Activated T-cell treated with anti-CD3 and anti-CD28 coated beads, Interleukin-2, amount 50 U/mL, for 48 hours (primary cell): ENCODE results near the gene CYP26B1.

Experiments used
- DNase-seq, 2 experiments: peaks; one replicate each; pipeline ENCODE4 v3.0.0-alpha.2; 2020

CYP26B1 gene, protein sequence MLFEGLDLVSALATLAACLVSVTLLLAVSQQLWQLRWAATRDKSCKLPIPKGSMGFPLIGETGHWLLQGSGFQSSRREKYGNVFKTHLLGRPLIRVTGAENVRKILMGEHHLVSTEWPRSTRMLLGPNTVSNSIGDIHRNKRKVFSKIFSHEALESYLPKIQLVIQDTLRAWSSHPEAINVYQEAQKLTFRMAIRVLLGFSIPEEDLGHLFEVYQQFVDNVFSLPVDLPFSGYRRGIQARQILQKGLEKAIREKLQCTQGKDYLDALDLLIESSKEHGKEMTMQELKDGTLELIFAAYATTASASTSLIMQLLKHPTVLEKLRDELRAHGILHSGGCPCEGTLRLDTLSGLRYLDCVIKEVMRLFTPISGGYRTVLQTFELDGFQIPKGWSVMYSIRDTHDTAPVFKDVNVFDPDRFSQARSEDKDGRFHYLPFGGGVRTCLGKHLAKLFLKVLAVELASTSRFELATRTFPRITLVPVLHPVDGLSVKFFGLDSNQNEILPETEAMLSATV

DNA sequence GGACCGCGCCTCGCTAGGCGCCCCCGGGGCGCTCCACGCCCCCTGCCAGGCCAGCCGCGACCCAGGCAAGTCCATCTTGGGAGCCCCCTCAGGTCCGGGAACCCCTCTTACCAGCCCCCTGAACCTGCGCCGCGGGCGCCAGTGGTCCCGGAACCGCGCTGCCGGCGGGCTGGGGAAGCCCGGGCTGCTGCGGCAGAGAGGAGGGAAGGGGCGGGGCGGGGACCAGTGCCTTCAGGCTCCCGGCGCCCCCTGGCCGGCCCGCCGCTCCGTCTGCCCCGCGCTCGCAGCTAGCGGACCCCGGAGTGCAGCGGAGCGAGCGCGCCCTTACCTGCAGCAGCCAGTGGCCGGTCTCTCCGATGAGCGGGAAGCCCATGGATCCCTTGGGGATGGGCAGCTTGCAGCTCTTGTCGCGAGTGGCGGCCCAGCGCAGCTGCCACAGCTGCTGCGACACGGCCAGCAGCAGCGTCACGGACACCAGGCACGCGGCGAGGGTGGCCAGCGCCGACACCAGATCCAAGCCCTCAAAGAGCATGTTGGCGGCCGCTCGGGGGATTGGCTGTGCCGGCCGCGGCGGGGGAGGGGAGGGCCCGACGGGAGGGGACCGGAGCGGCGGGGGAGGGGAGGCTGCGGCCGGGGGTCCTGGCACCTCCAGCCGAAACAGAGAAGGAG lies at the start of gene CYP26B1:
TSS of gene CYP26B1 (minus strand) at position 560 of the 669 bp plus-strand sequence. CDS start at position 532, 28 bp downstream.
- DNase-seq = peak; percentile 21 to 34

DNA sequence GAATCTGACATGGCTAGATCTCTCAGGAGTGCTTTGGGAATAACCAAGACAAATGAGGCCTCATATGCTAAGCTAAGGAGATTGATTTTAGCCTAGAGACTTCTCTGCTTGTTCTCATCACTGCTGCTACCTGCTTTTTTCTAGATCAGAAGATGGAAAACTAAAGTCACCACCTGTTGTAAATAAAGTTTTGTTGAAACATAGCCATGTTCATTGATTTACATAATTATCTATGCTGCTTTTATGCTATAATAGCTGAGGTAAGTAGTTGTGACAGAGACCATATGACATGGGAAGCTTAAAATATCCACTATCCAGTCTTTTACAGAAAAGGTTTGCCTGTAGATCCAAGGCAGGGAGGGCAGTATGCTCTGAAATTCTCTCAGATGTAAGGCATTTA lies 46.1 kb upstream of the CYP26B1 start:
- no peak for DNase-seq

DNA sequence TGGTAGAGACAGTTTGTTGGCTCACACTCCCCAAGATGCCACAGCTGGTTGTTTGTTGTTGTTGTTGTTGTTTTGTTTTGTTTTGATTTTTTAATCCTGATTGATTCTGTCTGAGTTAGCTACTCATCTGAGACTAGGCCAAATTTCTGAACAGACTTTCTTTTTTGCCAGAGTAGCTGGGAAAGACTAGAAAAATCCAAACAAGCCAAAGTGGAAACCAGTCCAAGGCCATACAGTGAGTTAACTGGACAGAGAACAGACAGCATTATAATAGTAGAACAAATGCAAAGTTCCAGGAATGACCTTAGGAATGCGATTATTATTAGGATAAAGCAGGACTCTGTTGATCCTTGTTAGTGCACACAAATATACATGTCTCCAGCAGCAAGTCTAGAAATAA lies 43.8 kb upstream of the CYP26B1 start:
- no peak for DNase-seq

DNA sequence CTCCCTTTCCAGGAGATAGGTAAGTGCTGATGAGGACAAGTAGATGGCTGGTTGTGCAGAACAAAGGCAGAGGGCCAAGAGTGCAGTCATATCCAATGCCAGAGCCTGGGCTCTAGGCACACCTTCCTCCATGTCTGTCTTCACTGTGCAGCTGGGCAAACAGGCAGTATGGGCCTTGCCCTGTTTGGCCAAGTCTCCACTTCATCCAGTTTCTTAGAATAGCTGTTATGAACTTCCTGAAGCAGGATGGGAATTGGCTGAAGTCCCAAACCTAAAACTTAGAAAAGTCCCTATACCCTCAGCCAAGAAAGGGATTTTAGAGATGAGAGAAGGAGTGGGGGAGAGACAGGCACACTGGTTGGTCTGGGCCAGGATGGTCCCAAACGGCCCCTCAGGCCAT lies 37.5 kb upstream of the CYP26B1 start:
- DNase-seq = no peak

DNA sequence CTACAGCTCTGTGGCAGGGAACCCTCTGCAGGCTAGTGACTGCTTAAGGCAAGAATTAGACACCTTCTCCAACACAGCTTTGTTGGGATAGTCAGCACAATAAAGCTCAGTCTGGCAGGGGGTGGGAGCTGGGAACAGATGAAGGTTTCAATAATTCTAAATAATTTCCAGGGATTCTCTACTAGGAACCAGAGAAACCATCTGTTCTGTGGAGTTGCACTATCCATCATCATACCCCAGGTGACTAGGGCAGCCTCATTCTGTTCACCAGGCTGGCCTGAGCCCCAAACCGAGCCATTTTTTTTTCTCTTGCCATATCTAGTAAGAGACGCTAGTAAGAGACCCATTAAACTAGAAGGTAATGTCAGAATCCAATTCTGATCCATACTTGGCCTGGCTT lies 35.8 kb upstream of the CYP26B1 start:
- no peak for DNase-seq

DNA sequence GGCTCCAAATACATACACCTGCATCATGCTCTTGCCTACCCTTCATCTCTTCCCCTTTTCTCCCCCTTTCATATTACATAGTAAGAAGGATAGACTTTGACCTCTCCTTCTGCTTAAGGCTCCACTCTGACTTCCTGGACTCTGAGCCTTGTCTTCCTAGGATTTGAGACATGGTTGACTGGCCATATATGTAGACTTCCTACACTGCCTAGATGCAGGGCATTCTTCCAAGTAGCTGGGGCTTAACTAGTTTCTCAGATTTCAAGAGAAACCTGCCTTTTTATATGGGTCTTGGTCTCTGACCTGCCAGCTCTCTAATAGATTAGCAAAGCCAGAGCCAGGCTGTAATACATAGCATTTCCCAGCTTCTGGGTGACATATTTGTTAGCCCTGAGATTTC lies 35.4 kb upstream of the CYP26B1 start:
- no peak for DNase-seq

DNA sequence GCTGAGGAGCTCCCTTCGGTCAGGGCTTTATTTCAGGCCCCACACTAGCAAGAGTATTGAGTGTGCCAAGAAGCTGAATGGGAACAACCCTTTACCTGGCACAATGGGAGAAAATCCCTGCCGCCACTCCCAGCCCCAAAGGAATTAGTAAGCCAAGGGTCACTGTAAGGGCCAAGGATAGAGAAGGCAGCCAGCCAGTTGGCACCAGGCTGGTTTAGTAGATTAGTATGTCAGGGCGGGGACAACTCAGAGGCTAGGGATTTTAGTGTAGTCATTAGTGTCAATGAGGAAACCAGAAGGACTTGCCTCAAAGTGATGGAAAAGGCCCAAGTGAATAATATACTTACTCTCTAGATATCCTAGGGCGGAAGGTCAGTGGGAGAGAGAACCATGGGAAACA lies 34.9 kb upstream of the CYP26B1 start:
- no peak for DNase-seq

DNA sequence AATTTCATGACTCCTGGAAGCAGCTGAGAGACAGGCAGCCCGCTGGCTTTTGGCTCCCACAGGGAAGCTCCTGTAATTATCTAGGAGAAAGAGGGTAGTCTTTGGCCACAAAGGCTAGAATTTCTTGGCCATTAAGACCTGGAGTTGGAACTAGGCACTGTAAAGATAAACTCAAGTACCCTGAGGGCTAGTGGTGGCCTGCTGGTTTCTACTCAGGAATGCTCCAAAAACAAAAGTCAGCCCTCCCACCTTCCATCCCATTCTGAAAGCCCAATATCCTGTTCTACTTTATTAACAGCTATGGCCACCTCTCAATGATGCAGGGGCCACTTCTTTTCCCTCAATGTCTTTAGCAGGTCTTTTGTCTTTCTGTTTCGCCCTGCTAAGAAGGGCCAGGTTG lies 34.0 kb upstream of the CYP26B1 start:
- DNase-seq = no peak

DNA sequence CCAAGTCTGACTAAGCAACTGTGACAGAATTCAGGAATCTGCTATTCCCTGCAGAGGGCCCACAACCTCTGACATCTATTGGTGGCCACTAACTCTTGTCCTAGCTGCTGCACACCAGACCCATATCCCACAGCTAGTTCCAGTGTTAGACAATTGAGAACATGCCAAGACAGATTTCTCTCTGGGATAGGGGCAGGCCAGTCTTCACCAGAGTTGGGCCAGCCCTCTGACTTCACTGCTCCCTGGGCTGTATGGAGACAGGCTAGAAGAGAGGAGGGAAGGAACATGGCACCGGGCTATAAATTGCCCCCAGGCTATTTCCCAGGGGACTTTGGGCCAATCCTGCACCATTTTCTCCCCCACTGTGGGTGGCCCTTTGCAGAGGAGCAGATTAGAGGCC lies 32.7 kb upstream of the CYP26B1 start:
- no peak for DNase-seq

DNA sequence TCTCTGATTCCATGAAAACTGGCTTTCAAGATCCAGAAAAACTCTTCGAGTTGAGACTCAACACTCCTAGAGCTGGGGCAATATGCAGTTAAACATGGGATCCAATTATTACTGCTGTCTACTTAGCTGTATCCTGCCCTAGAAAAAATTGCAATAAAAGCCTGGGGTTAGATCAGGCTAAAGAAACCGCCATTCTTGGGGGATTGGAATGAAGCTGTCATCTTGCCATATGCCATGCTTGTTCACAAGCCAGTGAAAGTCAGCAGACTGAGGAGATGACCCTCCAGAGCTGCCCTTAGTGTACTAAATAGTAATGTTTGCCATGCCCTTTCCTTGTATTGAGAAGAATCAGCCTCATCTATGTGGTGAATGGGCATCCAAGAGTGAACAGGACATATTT lies 30.9 kb upstream of the CYP26B1 start:
- DNase-seq = no peak

DNA sequence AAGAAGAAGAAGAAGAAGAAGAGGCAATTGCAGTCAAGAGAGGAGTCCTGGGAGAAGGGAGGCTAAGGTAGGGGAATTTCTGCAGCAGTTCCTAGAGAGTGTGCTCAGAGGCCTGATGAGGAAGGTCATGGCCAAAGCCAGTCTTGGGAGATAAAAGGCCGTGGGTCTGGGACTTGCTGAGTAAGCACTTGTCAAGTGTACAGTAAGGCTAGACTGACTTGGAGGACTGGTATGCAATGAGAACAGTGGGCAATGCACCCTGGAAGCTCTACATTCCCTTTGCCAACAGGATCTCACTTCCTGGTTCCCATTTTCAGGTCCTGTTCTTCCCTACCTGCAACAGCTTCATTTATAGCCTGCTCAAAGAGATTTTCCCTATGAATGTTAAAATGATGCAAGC lies 28.6 kb upstream of the CYP26B1 start:
- no peak for DNase-seq

DNA sequence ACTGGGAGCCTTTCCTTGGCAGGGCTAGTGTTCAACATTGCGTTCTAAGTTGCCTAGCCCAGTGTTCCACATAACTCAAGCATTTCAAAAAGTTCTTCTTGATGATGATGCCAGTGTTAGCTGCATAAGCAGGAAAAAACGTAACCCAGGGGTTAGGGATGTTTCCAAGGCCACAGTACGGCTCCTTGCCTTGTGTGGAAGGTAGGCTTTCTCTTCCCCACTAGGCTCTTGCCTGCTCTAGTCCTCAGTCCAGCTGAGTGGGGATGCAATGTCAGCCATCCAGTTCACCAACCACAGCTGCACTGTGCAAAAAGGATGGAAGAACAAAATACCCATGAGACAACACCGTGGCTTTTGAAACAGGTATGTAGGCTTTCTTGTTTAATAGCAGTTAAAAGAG lies 28.0 kb upstream of the CYP26B1 start:
- DNase-seq = no peak

DNA sequence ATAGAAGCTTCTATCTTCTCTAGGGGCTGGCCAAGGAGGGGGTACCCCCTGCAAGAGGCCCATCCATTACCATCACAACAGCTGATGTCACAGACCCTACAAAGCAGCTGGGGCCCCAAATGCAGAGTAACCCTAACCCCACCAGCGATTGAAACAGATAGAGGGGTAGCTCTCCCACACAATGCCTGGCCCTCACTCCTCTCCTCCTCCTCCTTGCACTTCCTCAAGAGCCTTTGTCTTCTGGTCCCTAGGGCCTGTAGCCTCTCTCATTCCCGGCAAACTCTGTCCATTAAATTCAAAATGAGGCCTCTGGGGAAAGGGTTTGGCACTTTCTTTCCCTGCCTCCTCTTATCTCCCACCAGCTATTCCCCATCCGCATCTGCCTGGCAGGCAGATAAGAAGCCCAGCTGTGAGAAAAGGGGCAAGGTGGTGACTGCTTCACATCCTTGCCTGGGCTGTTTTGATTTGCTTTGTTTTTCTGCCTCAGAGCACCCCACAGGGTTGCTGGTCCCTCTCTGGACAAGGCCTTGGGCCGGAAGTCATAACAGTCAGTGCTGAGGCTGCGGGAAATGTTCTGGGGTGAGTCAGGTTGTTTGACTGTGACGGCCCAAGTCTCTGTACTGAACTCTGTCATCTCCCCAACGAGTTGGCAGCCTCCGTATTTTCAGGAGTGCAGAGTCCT lies 26.1 kb upstream of the CYP26B1 start:
- no peak for DNase-seq

DNA sequence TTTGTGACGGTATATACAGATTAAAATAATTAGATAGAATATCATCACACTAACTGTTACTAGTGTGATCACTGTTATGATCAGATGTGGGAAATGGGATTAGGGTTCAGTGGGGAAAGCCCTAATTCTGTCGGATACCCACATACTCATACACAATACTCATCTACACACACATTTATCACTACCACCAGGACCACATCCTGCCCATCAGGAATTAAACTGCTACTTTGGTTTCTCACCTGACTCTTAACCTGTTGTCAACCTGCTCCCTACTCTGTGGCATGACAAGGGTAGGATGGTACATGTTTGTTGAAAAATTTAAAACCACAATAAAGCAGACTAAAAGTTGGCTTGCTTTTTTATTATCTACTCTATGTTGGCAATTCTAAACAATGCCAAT lies 24.8 kb upstream of the CYP26B1 start:
- no peak for DNase-seq

DNA sequence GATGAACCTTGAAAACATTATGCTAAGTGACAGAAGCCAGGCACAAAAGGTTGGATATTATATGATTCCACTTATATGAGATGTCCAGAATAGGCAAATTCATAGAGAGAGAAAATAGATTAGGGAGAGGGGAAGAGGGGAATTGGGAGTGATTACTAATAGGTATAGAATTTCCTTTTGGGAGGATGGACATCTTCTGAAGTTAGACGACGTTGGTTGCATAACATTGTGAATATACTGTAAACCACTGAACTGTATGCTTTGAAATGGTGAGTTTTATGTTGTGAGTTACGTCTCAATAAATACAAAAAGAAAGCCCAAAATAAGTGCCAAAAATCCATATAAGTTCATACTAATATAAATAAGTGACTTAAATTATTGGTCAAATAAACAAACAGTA lies 18.6 kb upstream of the CYP26B1 start:
- DNase-seq = no peak

DNA sequence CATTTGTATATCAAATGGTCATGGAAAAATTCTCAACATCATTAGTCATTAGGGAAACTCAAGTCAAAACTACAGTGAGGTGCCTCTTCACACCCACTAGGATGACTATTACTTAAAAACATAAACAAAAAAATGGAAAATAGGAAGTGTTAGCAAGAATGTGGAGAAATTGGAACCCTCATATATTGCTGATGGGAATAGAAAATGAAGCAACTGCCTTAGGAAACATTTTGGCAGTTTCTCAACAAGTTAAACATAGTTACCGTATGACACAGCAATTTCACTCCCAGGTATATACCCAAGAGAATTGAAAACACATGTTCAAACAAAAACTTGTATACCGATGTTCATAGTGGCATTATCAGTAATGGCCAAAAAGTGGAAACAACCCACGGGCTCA lies 18.1 kb upstream of the CYP26B1 start:
- DNase-seq = no peak

DNA sequence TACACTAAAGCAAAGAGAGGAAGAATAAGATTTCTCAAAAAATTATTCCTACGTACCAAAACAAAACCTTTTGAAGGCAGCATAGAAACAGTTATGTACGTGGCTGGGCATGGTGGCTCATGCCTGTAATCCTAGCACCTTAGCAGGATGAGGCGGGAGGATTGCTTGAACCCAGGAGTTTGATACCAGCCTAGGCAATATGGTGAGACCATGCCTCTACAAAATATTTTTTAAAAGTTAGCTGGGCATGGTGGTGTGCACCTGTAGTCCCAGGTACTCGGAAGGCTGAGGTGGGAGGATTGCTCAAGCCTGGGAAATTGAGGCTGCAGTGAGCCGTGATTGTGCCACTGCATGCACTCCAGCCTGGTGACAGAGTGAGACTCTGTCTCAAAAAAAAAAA lies 14.9 kb upstream of the CYP26B1 start:
- no peak for DNase-seq

DNA sequence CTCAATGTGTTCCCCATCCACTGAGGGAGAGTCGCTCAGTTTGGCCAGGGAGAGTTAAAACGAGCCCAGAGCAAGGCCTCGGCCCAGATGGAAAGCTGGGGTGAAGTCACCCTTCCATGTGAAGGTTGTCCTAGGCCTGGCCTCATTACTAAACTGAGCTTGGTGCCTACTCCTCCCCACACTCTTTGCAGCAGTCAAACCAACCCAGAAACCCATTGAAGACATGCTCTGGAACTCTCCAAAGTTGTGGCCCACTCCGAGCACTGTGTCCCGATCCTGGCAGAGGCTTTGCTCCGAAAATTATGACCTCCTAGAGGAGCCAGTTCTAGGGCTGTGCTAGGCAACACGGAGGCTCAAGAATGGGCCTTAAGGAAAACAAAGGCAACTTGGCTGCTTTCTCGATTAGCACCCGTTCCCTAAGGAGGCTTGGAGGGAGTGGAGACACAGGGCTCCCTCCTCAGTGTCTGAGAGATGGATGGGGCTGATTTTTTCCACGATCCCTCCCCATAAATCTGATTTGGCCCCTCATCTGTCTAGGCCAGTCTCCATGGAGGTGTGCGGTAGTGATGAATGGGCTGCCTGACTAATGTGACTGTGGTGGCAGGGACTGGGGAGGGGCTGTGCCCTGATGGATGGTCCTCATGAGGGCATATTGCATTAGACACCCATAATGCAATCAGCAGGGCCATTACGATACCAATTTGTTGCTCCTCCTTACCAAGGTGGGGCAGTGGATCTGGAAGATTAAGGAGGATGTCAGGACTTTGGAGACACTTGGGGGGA lies 11.7 kb upstream of the CYP26B1 start:
- DNase-seq = no peak

DNA sequence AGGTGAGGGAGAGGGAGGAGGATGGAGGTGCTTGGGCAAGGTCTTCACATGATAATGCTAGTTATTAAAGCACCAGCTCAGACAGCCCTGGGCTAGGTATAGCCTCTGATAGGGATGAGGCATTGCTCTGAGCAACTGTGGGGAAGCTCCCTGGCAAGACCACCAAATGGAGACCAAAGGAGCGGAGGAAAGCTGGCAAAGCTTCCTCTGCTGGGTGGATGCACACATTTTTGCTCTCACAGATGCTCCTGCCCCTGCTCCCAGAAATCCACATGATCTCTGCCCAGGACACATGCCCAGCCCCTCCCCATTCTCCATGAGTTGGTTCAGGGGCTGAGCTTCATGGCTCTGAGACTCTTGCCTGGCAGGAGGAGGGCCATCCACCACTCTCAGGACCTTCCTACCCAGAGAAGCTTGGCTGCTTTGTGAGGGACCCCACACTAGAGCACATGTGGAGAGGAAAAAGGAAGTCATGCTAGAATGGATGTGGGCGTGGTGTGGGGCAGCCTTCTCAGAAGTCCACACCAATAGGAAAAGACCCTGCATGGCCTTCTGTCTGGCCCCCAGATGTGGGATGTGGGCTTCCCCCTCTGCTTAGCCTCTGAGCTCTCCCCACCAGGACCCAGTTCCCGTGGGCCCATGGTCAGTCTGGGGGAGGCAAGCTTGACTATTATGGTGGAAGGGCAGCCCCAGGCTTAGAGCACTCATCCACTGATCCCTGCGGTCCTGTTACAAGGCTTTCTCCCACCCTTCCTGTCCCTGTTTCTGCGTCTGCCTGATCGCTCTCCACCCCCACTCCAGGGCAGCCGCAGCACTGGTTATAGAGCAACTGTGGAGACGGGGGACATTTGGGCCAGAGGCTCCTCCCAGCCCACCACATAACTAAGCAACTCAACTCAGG lies 10.5 kb upstream of the CYP26B1 start:
- DNase-seq = no peak

DNA sequence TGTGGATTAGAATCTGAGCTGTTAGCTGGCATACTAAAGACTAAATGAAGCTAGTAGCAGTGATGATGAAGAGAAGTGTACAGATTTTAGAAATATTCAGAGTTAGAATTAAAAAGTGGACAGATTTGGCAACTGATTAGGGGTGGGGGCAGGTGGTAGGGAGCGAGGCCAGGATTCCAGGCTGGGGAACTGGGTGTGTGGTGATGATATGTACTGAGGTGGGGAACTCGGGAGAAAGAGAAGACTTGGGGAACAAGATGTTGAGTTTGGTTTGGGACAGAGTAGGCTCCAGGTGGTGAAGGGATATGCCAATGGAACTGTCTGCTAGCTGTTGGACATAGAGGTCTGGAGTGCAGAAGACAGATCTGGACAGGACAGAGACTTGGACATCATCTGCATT lies 9.2 kb upstream of the CYP26B1 start:
- DNase-seq = no peak

DNA sequence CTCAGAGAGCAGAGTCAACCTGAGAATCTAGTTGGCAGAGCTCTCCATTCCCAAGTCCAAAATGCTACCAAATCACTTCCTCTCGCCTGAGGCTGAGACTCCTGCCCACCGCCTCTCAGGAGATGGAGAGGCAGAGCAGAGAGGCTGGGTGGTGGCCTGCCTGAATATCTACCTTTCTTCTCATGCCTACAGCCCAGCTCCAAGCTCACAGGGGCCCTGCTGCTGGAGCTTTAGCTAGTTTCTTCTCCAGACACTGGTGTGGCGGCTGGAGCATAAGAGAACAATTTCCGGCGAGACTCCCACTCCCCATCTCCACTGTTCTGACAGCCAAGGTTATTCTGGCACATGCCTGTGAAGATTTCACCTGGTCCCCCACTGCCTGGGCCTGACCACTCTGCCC lies 8.1 kb upstream of the CYP26B1 start:
- no peak for DNase-seq

DNA sequence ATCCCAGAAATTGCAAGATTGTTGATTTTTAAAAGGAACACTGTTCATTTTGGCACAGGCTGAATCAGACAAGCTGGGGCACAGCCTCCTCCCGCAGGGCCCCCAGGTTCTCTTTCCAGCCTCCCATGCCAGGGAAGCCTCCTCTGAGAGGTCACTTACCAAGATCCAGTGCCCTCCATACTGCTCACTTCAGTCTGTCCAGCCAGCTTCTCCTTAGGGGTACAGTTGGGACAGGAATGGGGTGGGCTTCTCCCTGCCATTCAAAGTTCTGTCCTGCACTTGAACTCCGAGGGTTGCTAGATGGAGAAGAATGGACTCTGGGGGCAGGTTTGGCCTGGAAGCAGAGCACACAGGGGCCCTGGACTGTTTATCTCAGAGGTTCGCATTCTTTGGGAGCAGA lies 7.5 kb upstream of the CYP26B1 start:
- no peak for DNase-seq
